GM12864 (cell line): Measurements from ENCODE around the gene KRTAP1-5.

Source experiments
- DNase-seq: peaks from one replicate; pipeline ENCODE4 v3.0.0-alpha.2; 2011; ENCODE audit warnings: low read depth
- H3K4me3 ChIP-seq: 2 replicates; pipeline ENCODE4 v1.5.1; 2011; ENCODE audit warnings: mild to moderate bottlenecking, low read depth, low read length, control low read depth
- TF ChIP-seq, protein P1 (sequence below): IDR thresholded peaks from 2 replicates; pipeline ENCODE4 v1.5.1; 2011; ENCODE audit warnings: low read depth, mild to moderate bottlenecking, moderate library complexity, low read length, control low read depth, inconsistent platforms; ENCODE audit errors: missing control alignments

Gene KRTAP1-5

DNA sequence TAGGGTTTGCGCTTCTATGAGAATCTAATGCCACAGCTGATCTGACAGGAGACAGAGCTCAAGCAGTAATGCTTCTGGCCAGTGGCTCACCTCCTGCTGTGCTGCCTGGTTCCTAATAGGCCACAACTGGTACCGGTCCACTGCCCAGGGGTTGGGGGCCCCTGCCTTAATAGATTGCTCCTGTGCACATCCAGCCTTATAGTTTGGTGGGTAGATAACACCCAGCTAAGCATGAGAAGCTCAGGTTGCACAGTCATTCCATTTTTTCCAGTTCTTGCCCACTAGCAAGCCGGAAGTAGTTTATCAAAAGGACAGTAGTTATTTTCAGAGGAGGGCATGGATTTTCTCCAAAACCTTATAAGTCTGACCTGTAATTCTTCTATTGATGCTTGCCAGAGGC lies 7.6 kb downstream of the KRTAP1-5 start:
- DNase-seq: no peak
- TF ChIP-seq, protein P1, sequence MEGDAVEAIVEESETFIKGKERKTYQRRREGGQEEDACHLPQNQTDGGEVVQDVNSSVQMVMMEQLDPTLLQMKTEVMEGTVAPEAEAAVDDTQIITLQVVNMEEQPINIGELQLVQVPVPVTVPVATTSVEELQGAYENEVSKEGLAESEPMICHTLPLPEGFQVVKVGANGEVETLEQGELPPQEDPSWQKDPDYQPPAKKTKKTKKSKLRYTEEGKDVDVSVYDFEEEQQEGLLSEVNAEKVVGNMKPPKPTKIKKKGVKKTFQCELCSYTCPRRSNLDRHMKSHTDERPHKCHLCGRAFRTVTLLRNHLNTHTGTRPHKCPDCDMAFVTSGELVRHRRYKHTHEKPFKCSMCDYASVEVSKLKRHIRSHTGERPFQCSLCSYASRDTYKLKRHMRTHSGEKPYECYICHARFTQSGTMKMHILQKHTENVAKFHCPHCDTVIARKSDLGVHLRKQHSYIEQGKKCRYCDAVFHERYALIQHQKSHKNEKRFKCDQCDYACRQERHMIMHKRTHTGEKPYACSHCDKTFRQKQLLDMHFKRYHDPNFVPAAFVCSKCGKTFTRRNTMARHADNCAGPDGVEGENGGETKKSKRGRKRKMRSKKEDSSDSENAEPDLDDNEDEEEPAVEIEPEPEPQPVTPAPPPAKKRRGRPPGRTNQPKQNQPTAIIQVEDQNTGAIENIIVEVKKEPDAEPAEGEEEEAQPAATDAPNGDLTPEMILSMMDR: no peak

DNA sequence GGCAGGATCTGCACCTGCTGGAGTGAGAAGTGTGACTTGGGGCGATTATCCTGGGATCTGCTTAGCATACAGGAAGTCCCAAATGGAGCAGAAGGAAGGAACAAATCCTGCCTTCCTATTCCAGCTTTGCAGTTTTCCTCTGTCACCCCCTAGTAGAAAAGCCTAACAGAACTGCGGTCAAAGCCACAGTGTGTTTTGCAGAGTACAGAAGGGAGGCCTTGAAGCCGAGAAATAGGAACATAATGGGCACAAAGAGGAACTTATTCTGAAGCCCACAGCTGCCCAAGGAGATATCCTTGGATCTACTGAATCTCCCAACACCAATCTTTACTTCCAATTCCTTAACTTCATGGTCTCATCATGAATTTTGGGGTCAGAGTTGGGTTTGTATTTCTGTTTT lies 8.5 kb downstream of the KRTAP1-5 start:
- DNase-seq: no peak
- TF ChIP-seq, protein P1: no peak

More for the DNA sequence above, 7.6 kb downstream of the KRTAP1-5 start:
- no peak overlapping the region for H3K4me3 ChIP-seq

DNA sequence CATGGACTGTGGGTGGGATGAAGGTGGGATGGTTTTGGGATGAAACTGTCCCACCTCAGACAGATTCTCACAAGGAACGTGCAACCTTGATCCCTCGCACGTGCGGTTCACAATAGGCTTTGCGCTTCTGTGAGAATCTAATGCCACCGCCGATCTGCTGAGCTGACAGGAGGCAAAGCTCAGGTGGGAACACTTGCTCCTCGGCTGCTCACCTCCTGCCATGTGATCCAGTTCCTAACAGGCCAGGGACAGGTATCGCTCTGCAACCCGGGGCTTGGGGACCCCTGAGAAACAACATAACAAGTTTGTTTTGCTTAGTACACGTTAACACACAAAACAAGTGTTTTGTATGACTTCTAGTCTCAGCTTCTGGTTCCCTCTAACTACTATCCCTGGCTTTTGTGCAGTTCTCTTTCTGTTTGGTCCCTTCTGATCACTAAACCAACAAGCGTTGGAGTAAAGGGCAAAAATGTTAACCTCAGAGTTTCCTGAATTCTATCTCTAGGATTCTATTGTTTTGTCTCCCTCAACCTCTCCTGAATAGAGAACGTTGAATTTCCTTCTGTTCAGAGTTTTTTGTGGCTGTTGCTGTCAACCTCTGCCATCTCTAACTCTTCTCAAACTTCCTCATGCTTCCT lies 10.3 kb downstream of the KRTAP1-5 start:
- DNase-seq: no peak
- TF ChIP-seq, protein P1: no peak
- H3K4me3 ChIP-seq: no peak overlapping the region

More for the DNA sequence above, 8.5 kb downstream of the KRTAP1-5 start:
- no peak overlapping the region for H3K4me3 ChIP-seq

DNA sequence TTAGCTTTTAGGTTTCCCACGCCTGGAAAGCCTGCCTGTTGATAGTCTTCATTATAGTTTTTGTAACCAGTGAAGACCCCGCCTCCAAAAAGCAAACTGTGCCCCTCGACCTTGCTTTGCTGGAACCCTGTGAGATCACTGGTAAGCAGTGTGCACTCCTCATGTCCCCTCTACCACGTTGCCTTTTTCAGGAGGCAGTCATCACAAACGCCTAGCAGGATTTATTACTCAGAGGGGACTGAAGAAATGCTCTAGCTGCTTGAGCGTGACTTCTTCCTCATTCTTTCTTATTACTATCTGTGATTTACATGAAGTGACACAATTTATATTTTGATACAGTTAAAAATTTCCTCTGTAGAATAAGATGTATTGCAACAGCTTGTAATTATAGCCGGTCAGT lies 11.6 kb downstream of the KRTAP1-5 start:
- TF ChIP-seq, protein P1: no peak
- no peak overlapping the region for H3K4me3 ChIP-seq
- no peak for DNase-seq

DNA sequence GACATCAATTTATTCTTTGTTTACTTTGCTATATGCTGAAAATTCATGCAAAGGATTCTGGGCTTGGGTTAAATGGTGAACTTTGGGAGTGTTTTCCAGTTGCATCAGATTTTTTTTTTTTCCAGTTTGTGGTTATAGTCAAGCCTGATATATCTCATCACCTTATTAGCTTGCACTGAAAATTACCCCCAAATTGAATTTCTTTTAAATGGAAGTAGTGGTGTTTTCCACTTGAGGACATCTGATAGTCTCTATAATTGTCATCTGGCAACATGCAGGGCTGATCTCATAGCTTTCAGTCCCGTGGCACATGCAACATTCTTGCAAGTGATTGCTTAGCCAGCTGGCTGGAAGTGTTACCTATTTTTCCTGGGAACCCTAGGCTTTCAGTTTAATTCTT lies 13.4 kb downstream of the KRTAP1-5 start:
- DNase-seq: no peak
- TF ChIP-seq, protein P1: no peak

DNA sequence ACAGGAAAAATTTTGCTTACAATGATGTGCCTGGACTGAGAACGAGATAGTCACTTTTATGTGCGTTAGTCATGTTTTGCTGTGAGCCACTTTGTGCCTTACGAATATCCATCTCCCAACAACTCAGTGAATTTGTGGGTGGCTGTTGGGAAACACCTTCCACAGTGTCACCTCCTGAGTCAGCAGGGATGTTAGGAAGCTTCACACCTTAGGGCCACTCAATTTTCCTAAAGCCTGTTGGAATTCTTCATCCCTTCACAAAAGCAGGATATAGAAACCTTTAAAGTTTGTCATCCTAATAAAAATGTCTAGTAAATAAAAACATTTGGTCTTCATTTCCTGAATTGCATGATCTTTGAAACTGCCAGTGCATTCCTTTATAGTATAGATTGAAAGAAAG lies 13.8 kb downstream of the KRTAP1-5 start:
- no peak overlapping the region for H3K4me3 ChIP-seq
- TF ChIP-seq, protein P1: no peak
- no peak for DNase-seq

More for the DNA sequence above, 13.4 kb downstream of the KRTAP1-5 start:
- H3K4me3 ChIP-seq: no peak overlapping the region

DNA sequence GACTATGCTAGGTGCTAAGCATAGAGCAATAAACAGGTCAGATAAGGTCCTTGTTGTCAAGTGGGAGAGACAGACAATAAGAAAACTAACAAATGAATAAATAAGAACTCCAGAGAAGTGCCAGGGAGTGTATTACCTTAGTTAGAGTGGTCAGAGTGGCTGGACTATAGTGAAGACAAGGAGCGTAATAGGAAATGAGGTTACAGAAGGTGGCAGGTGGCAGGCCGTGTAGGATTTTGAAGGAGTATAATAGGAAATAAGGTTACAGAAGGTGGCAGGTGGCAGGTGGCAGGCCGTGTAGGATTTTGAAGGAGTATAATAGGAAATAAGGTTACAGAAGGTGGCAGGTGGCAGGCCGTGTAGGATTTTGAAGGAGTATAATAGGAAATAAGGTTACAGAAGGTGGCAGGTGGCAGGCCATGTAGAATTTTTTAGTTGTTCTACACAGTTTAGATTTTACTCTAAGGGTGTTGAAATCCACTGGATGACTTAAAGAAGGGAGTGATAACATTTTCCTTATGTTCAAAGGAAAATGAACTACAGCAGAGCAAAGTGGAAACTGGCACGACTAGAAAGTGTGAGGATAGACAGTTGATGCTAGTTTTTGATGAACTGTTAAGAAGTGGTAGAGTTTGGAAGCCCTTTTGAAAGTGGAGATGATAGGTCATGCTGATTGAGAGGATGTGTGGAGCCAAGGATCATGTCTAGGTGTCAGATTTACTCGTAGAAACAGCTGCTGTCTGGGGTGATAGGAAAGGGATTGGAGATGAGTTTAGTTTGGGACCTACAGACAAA lies 14.5 kb downstream of the KRTAP1-5 start:
- no peak overlapping the region for H3K4me3 ChIP-seq
- TF ChIP-seq, protein P1: no peak
- DNase-seq: no peak
